H1 (cell line): ENCODE data around the gene SPACA4. TPM values are rescaled to one million over a fixed set of nuclear protein-coding genes. Genes with fewer than 3 reads are reported as not detected.

ENCODE experiments used
- CEBPB ChIP-seq: IDR thresholded peaks from 2 replicates; pipeline ENCODE4 v1.6.1; 2012; ENCODE audit warnings: low read depth, low read length
- CHD2 ChIP-seq: IDR thresholded peaks from 2 replicates; pipeline ENCODE4 v1.6.1; 2012; ENCODE audit warnings: low read length, improper control_type of control experiment
- CHD7 ChIP-seq: fragments of 300-600 bp; sonication (generic); IDR thresholded peaks from 2 replicates; pipeline ENCODE4 v1.7.1; 2012; ENCODE audit warnings: low read length, moderate library complexity, mild to moderate bottlenecking, inconsistent platforms; ENCODE audit not compliant: insufficient replicate concordance
- CREB1 ChIP-seq: IDR thresholded peaks from 2 replicates; pipeline ENCODE4 v1.6.1; 2012; ENCODE audit warnings: inconsistent platforms
- GTF2F1 ChIP-seq: IDR thresholded peaks from 2 replicates; pipeline ENCODE4 v1.6.1; 2012; ENCODE audit warnings: low read depth, low read length, improper control_type of control experiment, borderline replicate concordance
- RXRA ChIP-seq: IDR thresholded peaks from 2 replicates; pipeline ENCODE4 v1.6.1; 2011; ENCODE audit warnings: low read depth, mild to moderate bottlenecking, low read length, moderate library complexity; ENCODE audit not compliant: insufficient read depth
- SIN3A ChIP-seq, 2 experiments: IDR thresholded peaks in 1 of 2; conservative IDR thresholded peaks in 1 of 2; 2 replicates each; pipeline ENCODE4 v1.6.1; 2011 to 2012; ENCODE audit warnings: low read length in 2 of 2, improper control_type of control experiment in 1 of 2, low read depth in 1 of 2, mild to moderate bottlenecking in 1 of 2
- polyA plus RNA-seq, 7 experiments: library from polyadenylated mRNA; depleted of rRNA in 3 of 7; stranded (reverse) in 5 of 7; unstranded in 2 of 7; fragments of >200 nt in 5 of 7; fragments of 200-250 nt in 2 of 7; gene quantifications; 1 replicate in 5 of 7; 2 replicates in 1 of 7; 4 replicates in 1 of 7; pipeline versions ENCODE4 v1.2.1 to v1.2.3, GENCODE V29; 2011 to 2013; ENCODE audit warnings: missing spikeins in 2 of 7, mixed read lengths in 2 of 7
- total RNA-seq: library from RNA; stranded (reverse); fragmentation: NEBNext Ultra II Directional; extraction: Animal tissue kit (Norgen Biotek cat#: 25700); gene quantifications from 2 replicates; pipeline ENCODE4 v1.2.1, GENCODE V29; 2021

The SPACA4 gene
- total and polyA plus RNA-seq, 2 of the 8 experiments (the other 6 are each of a cell fraction or from before 2014, with no cell fraction given): not detected

- TF ChIP-seq CHD7 (no peak), CREB1 (no peak), GTF2F1 (no peak), RXRA (no peak), CEBPB (0 out of 2 replicates have a peak, but pooled peaks have one; percentile 44), SIN3A (conservative IDR thresholded peaks at IDR 0.05 in 1 of 2, IDR thresholded peaks at IDR 0.05 in 1 of 2; ENCODE audit: low read depth in 1 of 2, low read length in 2 of 2) (0 out of 4 replicates have a peak, but pooled peaks of 1 of the 2 experiments have one; percentile 69), CHD2 (no peak)
Measured at GRCh38 chr19:48623556-48624066, 17.1 kb downstream of the SPACA4 start (continued).
